Activated naive CD4-positive, alpha-beta T cell treated with anti-CD3 and anti-CD28 coated beads for 36 hours (primary cell): Measurements from ENCODE around the gene ATOH1. TPM values are rescaled to one million over a fixed set of nuclear protein-coding genes. Genes with fewer than 3 reads are reported as not detected.

Source experiments
- CTCF ChIA-PET: fragments of 350-600 bp; sonication (Branson Sonifier 250); formaldehyde crosslinking; loops from one replicate; lab custom pipeline; 2021; ENCODE audit warnings: antibody characterized with exemption; lab: Charles Lee
- DNase-seq: peaks from one replicate; pipeline ENCODE4 v3.0.0-alpha.2; 2020
- H3K27ac Mint-ChIP-seq: one replicate; pipeline ENCODE4 v1.8.0; 2021; ENCODE audit warnings: mild to moderate bottlenecking, mixed read lengths
- H3K27me3 Mint-ChIP-seq: one replicate; pipeline ENCODE4 v1.8.0; 2021; ENCODE audit warnings: low read depth, mixed read lengths
- H3K36me3 Mint-ChIP-seq: one replicate; pipeline ENCODE4 v1.8.0; 2021; ENCODE audit warnings: low read depth, mixed read lengths
- H3K4me1 Mint-ChIP-seq: one replicate; pipeline ENCODE4 v1.8.0; 2021; ENCODE audit warnings: low read depth, mixed read lengths
- H3K4me3 Mint-ChIP-seq: one replicate; pipeline ENCODE4 v1.8.0; 2021; ENCODE audit warnings: mild to moderate bottlenecking, moderate library complexity, mixed read lengths
- H3K9me3 Mint-ChIP-seq: one replicate; pipeline ENCODE4 v1.8.0; 2021; ENCODE audit warnings: mixed read lengths
- intact Hi-C: fragments of 100-400 bp; cut with micrococcal nuclease; formaldehyde crosslinking; loops from one replicate; pipeline ENCODE4 v1.15.1; 2023
- total RNA-seq, 2 experiments: library from RNA; stranded (reverse); gene quantifications; one replicate each; pipeline ENCODE4 v1.2.3, GENCODE V29; 2021

ATOH1 gene, protein sequence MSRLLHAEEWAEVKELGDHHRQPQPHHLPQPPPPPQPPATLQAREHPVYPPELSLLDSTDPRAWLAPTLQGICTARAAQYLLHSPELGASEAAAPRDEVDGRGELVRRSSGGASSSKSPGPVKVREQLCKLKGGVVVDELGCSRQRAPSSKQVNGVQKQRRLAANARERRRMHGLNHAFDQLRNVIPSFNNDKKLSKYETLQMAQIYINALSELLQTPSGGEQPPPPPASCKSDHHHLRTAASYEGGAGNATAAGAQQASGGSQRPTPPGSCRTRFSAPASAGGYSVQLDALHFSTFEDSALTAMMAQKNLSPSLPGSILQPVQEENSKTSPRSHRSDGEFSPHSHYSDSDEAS
- not detected for total RNA-seq

GRCh38 chr4:93828332-93828994 lies at the start of gene ATOH1:
TSS of gene ATOH1 (plus strand) at chr4:93828753. CDS start at chr4:93828927, 174 bp downstream.
- Mint-ChIP-seq H3K27ac (no peak within 1 kb of the TSS), H3K36me3 (peaks cover 1% of the 10 kb centered on the region), H3K27me3 (peaks cover 75% of the 10 kb centered on the region), H3K4me3 (peak within 1 kb of the TSS; percentile 36), H3K9me3 (no peaks in the 10 kb centered on the region), H3K4me1 (peaks cover 19% of the 10 kb centered on the region)
- no peak for DNase-seq
- intact Hi-C loops = no loop called here
- CTCF ChIA-PET = no interaction called here

- DNase-seq = no peak
- H3K27me3 Mint-ChIP-seq = no peaks in the 10 kb centered on the region
- H3K36me3 Mint-ChIP-seq = no peaks in the 10 kb centered on the region
- CTCF ChIA-PET = interaction anchor here (0.6 kb wide), 1 partner anchor 327 kb away, joined by 3 read pairs; no protein-coding TSS in a partner anchor
- no peaks in the 10 kb centered on the region for H3K9me3 Mint-ChIP-seq
- H3K4me1 Mint-ChIP-seq = no peaks in the 10 kb centered on the region
- no peak overlapping the region for H3K27ac Mint-ChIP-seq
- intact Hi-C loops = no loop called here
- H3K4me3 Mint-ChIP-seq = no peak overlapping the region
Observed at GRCh38 chr4:93779228-93779627, 49.3 kb upstream of the ATOH1 start.

DNA sequence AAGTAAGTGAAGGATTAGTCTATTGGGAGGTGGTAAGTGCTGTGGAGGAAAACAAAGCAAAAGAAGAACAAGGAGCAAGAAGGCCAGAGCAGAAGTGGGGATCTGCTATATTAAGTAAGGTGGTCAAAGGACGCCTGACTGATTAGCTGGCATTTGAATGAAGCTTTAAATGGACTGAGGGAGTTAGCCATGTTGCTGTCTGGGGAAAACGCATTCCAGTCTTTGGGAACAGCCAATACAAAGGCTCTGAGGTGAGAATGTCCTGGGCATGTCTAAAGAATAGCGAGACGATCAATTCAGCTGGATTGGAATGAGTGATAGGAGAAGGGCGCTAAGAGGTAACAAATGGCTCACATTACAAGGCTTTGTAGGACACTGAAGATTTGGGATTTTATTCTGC lies 48.5 kb upstream of the ATOH1 start:
- no peak overlapping the region for H3K4me3 Mint-ChIP-seq
- H3K4me1 Mint-ChIP-seq = no peaks in the 10 kb centered on the region
- H3K9me3 Mint-ChIP-seq = no peaks in the 10 kb centered on the region
- H3K27me3 Mint-ChIP-seq = no peaks in the 10 kb centered on the region
- no peak overlapping the region for H3K27ac Mint-ChIP-seq
- no peak for DNase-seq
- CTCF ChIA-PET = no interaction called here
- intact Hi-C loops = no loop called here
- H3K36me3 Mint-ChIP-seq = no peaks in the 10 kb centered on the region

DNA sequence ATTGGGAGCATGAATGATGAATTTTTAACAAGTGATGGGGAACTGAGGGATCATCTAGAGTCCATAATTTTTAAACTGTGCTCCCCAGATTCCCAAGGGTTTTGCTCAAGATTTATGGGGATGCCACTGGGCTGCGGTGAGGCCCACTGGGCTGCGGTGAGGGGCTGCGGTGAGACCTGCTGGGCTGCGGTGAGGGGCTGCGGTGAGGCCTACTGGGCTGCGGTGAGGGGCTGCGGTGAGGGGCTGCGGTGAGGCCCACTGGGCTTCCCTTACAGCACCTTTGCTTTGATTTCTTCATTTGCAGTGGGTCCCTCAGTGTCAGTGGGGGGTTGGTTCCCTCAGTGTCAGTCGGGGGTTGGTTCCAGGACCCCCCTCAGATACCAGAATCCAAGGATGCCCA lies 47.4 kb upstream of the ATOH1 start:
- intact Hi-C loops = no loop called here
- Mint-ChIP-seq H3K27me3 (no peaks in the 10 kb centered on the region), H3K4me3 (no peak overlapping the region), H3K27ac (no peak overlapping the region), H3K36me3 (no peaks in the 10 kb centered on the region), H3K4me1 (no peaks in the 10 kb centered on the region), H3K9me3 (no peaks in the 10 kb centered on the region)
- no peak for DNase-seq
- CTCF ChIA-PET = no interaction called here

- H3K4me1 Mint-ChIP-seq = no peaks in the 10 kb centered on the region
- no peaks in the 10 kb centered on the region for H3K36me3 Mint-ChIP-seq
- no peak overlapping the region for H3K4me3 Mint-ChIP-seq
- intact Hi-C loops = no loop called here
- H3K9me3 Mint-ChIP-seq = no peaks in the 10 kb centered on the region
- CTCF ChIA-PET = no interaction called here
- DNase-seq = no peak
- H3K27me3 Mint-ChIP-seq = peaks cover 4% of the 10 kb centered on the region
- H3K27ac Mint-ChIP-seq = no peak overlapping the region
Observed at GRCh38 chr4:93786149-93786548, 42.4 kb upstream of the ATOH1 start.

DNA sequence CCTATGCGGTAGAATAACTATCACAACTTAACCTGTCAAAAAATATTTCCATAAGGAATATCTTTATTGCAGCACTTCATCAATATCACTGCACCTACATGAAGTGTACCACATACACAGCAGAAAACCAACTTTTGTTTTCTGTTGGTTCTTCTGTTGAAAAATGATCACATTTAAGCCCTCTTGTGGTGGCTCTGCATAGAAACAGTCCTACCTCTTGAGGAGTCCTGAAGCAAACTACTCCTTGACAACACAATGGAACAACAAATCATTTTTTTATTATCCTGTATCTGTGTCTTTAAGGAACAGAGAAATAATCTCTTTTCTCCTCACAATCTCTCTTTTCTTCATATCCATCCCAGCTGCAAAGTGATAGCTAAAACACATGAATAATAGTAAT lies 39.8 kb upstream of the ATOH1 start:
- Mint-ChIP-seq H3K36me3 (no peaks in the 10 kb centered on the region), H3K9me3 (no peaks in the 10 kb centered on the region), H3K27me3 (peaks cover 4% of the 10 kb centered on the region), H3K4me1 (no peaks in the 10 kb centered on the region), H3K4me3 (no peak overlapping the region), H3K27ac (no peak overlapping the region)
- CTCF ChIA-PET = interaction anchor here (0.6 kb wide), 3 partner anchors 149 to 489 kb away, joined by 3 read pairs; no protein-coding TSS in a partner anchor
- DNase-seq = no peak
- intact Hi-C loops = no loop called here

GRCh38 chr4:93791570-93792195 lies 36.9 kb upstream of the ATOH1 start:
- H3K9me3 Mint-ChIP-seq = no peaks in the 10 kb centered on the region
- peak; percentile 60 for DNase-seq
- H3K27ac Mint-ChIP-seq = no peak overlapping the region
- intact Hi-C loops = loop anchor here (1.0 to 10.0 kb wide), 5 partner anchors 336 to 1303 kb away; no protein-coding TSS in a partner anchor
- no peak overlapping the region for H3K4me3 Mint-ChIP-seq
- H3K36me3 Mint-ChIP-seq = no peaks in the 10 kb centered on the region
- CTCF ChIA-PET = interaction anchor here (0.7 to 1.0 kb wide), 4 partner anchors 21 to 1010 kb away, joined by 3 to 5 read pairs (median 4); no protein-coding TSS in a partner anchor
- peaks cover 4% of the 10 kb centered on the region for H3K27me3 Mint-ChIP-seq
- H3K4me1 Mint-ChIP-seq = no peaks in the 10 kb centered on the region

DNA sequence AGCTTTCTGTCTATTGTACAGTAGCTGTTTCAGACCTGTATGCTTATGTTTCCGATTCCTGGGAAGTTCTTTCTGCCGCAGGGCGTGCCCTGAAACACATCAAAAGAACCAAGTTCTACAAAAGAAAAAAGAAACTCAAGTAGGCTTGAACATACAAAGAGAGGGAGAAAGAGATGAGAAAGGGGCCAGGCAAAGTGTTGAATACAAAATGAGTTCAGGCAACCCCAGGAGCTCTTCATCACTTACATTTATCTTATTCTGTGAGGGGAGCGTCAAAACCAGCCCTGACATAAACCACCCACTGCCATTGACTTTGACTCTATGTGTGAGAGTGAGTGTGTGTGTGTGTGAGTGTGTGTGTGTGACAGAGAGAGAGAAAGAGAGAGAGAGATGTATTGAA lies 26.5 kb upstream of the ATOH1 start:
- H3K36me3 Mint-ChIP-seq = no peaks in the 10 kb centered on the region
- intact Hi-C loops = no loop called here
- DNase-seq = no peak
- H3K27me3 Mint-ChIP-seq = no peaks in the 10 kb centered on the region
- CTCF ChIA-PET = no interaction called here
- no peaks in the 10 kb centered on the region for H3K9me3 Mint-ChIP-seq
- no peak overlapping the region for H3K27ac Mint-ChIP-seq
- no peaks in the 10 kb centered on the region for H3K4me1 Mint-ChIP-seq
- no peak overlapping the region for H3K4me3 Mint-ChIP-seq

GRCh38 chr4:93809773-93810172 lies 18.8 kb upstream of the ATOH1 start:
- H3K36me3 Mint-ChIP-seq = no peaks in the 10 kb centered on the region
- no peaks in the 10 kb centered on the region for H3K4me1 Mint-ChIP-seq
- no peak overlapping the region for H3K27ac Mint-ChIP-seq
- H3K27me3 Mint-ChIP-seq = peaks cover 3% of the 10 kb centered on the region
- CTCF ChIA-PET = no interaction called here
- intact Hi-C loops = no loop called here
- H3K4me3 Mint-ChIP-seq = no peak overlapping the region
- no peaks in the 10 kb centered on the region for H3K9me3 Mint-ChIP-seq
- DNase-seq = no peak

GRCh38 chr4:93810340-93810992 lies 18.1 kb upstream of the ATOH1 start:
- intact Hi-C loops = no loop called here
- H3K27ac Mint-ChIP-seq = no peak overlapping the region
- H3K27me3 Mint-ChIP-seq = peaks cover 3% of the 10 kb centered on the region
- DNase-seq = no peak
- H3K9me3 Mint-ChIP-seq = no peaks in the 10 kb centered on the region
- no peak overlapping the region for H3K4me3 Mint-ChIP-seq
- no peaks in the 10 kb centered on the region for H3K36me3 Mint-ChIP-seq
- CTCF ChIA-PET = no interaction called here
- no peaks in the 10 kb centered on the region for H3K4me1 Mint-ChIP-seq

DNA sequence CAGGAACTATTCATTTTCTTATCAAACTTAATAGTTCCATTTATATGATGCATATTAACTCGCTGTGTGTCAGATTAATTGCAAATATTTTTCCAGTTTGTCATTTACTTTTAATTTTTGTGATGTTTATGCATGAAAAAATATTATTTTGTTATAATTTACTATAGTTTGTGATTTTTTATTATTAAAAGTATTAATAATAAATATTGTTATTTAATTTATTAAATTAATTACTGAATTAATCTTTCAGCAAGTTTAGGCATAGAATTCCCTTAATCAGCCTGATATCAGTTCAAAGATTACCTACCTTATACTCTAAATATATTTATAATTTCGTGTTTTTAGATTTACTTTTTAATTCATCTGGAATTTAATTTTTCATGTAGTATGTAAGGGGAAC lies 15.5 kb upstream of the ATOH1 start:
- Mint-ChIP-seq H3K4me1 (no peaks in the 10 kb centered on the region), H3K36me3 (no peaks in the 10 kb centered on the region), H3K9me3 (no peaks in the 10 kb centered on the region), H3K27me3 (peaks cover 2% of the 10 kb centered on the region), H3K27ac (no peak overlapping the region), H3K4me3 (no peak overlapping the region)
- intact Hi-C loops = no loop called here
- no peak for DNase-seq
- CTCF ChIA-PET = no interaction called here

GRCh38 chr4:93814141-93814540 lies 14.4 kb upstream of the ATOH1 start:
- Mint-ChIP-seq H3K36me3 (no peaks in the 10 kb centered on the region), H3K27ac (no peak overlapping the region), H3K27me3 (peaks cover 2% of the 10 kb centered on the region), H3K9me3 (no peaks in the 10 kb centered on the region), H3K4me1 (no peaks in the 10 kb centered on the region), H3K4me3 (no peak overlapping the region)
- DNase-seq = no peak
- CTCF ChIA-PET = no interaction called here
- intact Hi-C loops = no loop called here
